Mesenchymal stem cell (in vitro differentiated cells and primary cell): ENCODE results near the gene PALMD.
A peak's percentile ranks its signal among the peaks of the same experiment; 100 is the strongest.

ENCODE experiments used
- DNase-seq: peaks from one replicate; pipeline ENCODE4 v3.0.0-alpha.2; 2013
- H2AFZ ChIP-seq: one replicate; pipeline ENCODE4 v1.6.1; 2013; ENCODE audit warnings: low read depth, mild to moderate bottlenecking, control low read depth, inconsistent platforms, low read length, moderate library complexity
- H2AK5ac ChIP-seq: 2 replicates; pipeline ENCODE4 v1.6.1; 2013; ENCODE audit warnings: low read length, moderate library complexity, mild to moderate bottlenecking, inconsistent platforms; ENCODE audit not compliant: severe bottlenecking
- H2BK120ac ChIP-seq: one replicate; pipeline ENCODE4 v1.6.1; 2013; ENCODE audit warnings: low read depth, mild to moderate bottlenecking, inconsistent platforms, low read length, moderate library complexity
- H2BK12ac ChIP-seq, 2 experiments: one replicate each; pipeline ENCODE4 v1.6.1; 2013; ENCODE audit warnings: inconsistent platforms in 2 of 2, low read length in 2 of 2, mild to moderate bottlenecking in 2 of 2, moderate library complexity in 2 of 2, control low read depth in 1 of 2
- H2BK15ac ChIP-seq: one replicate; pipeline ENCODE4 v1.6.1; 2013; ENCODE audit warnings: mild to moderate bottlenecking, low read depth, inconsistent platforms; ENCODE audit not compliant: poor library complexity, severe bottlenecking
- H2BK5ac ChIP-seq: 2 replicates; pipeline ENCODE4 v1.6.1; 2013; ENCODE audit warnings: low read depth, mild to moderate bottlenecking, low read length, control low read depth, inconsistent platforms; ENCODE audit not compliant: poor library complexity, severe bottlenecking
- H3K14ac ChIP-seq, 2 experiments: one replicate each; pipeline ENCODE4 v1.6.1; 2013; ENCODE audit warnings: inconsistent platforms in 2 of 2, low read length in 2 of 2, control low read depth in 1 of 2, mild to moderate bottlenecking in 1 of 2, moderate library complexity in 1 of 2
- H3K18ac ChIP-seq, 2 experiments: one replicate each; pipeline ENCODE4 v1.6.1; 2013; ENCODE audit warnings: inconsistent platforms in 2 of 2, low read length in 2 of 2, control low read depth in 1 of 2, low read depth in 1 of 2, mild to moderate bottlenecking in 1 of 2
- H3K23ac ChIP-seq, 2 experiments: one replicate each; pipeline ENCODE4 v1.6.1; 2013; ENCODE audit warnings: inconsistent platforms in 2 of 2, low read length in 2 of 2, mild to moderate bottlenecking in 2 of 2, moderate library complexity in 2 of 2, control low read depth in 1 of 2
- H3K27ac ChIP-seq: 2 replicates; pipeline ENCODE4 v1.5.1; 2013; ENCODE audit warnings: mild to moderate bottlenecking, moderate library complexity, low read length, control low read depth, inconsistent platforms; ENCODE audit not compliant: poor library complexity, severe bottlenecking
- H3K27me3 ChIP-seq, 2 experiments: 2 replicates each; pipeline versions ENCODE4 v1.6.1 to v1.7.0; 2013; ENCODE audit warnings: low read length in 2 of 2, mild to moderate bottlenecking in 2 of 2, moderate library complexity in 2 of 2, control low read depth in 1 of 2, inconsistent platforms in 1 of 2; ENCODE audit not compliant: control insufficient read depth in 1 of 2, insufficient read depth in 1 of 2
- H3K36me3 ChIP-seq, 2 experiments: 2 replicates each; pipeline versions ENCODE4 v1.6.1 to v1.7.0; 2013; ENCODE audit warnings: low read length in 2 of 2, control low read depth in 1 of 2, inconsistent platforms in 1 of 2, low read depth in 1 of 2, mild to moderate bottlenecking in 1 of 2; ENCODE audit not compliant: insufficient read depth in 2 of 2, control insufficient read depth in 1 of 2
- H3K4ac ChIP-seq, 2 experiments: one replicate each; pipeline ENCODE4 v1.6.1; 2013; ENCODE audit warnings: inconsistent platforms in 2 of 2, low read length in 2 of 2, mild to moderate bottlenecking in 2 of 2, moderate library complexity in 2 of 2, control low read depth in 1 of 2, low read depth in 1 of 2
- H3K4me1 ChIP-seq: 2 replicates; pipeline ENCODE4 v1.6.1; 2013; ENCODE audit warnings: low read depth, low read length, control low read depth; ENCODE audit not compliant: control insufficient read depth, insufficient read depth
- H3K4me2 ChIP-seq: 2 replicates; pipeline ENCODE4 v1.6.1; 2013; ENCODE audit warnings: low read length, mild to moderate bottlenecking, inconsistent platforms; ENCODE audit not compliant: poor library complexity, severe bottlenecking
- H3K4me3 ChIP-seq, 2 experiments: 2 replicates each; pipeline versions ENCODE4 v1.5.1 to v1.7.0; 2013; ENCODE audit warnings: low read length in 2 of 2, mild to moderate bottlenecking in 2 of 2, control low read depth in 1 of 2, low read depth in 1 of 2; ENCODE audit not compliant: insufficient read depth in 1 of 2
- H3K79me1 ChIP-seq: replicated peaks from 2 replicates; pipeline ENCODE4 v1.6.1; 2013; ENCODE audit warnings: mild to moderate bottlenecking, control low read depth, low read length, inconsistent platforms; ENCODE audit not compliant: poor library complexity, severe bottlenecking
- H3K9ac ChIP-seq: 2 replicates; pipeline ENCODE4 v1.7.0; 2013; ENCODE audit warnings: mild to moderate bottlenecking, low read length, moderate library complexity
- H3K9me3 ChIP-seq: 2 replicates; pipeline ENCODE4 v1.7.0; 2013; ENCODE audit warnings: mild to moderate bottlenecking, low read length; ENCODE audit not compliant: control insufficient read depth
- H4K8ac ChIP-seq: one replicate; pipeline ENCODE4 v1.6.1; 2013; ENCODE audit warnings: inconsistent platforms, mild to moderate bottlenecking, low read length, moderate library complexity
- H4K91ac ChIP-seq: one replicate; pipeline ENCODE4 v1.6.1; 2013; ENCODE audit warnings: mild to moderate bottlenecking, low read length, inconsistent platforms
- WGBS: methylation state at CpG from one replicate; pipeline ENCODE4 v1.1.7; 2013; ENCODE audit warnings: mixed read lengths; 5-methylcytosine and 5-hydroxymethylcytosine counted together

The PALMD gene

GRCh38 chr1:99634971-99635624 lies 10.8 kb upstream of the PALMD start:
- H2BK120ac ChIP-seq = no peak overlapping the region
- H4K8ac ChIP-seq = no peak overlapping the region
- no peak overlapping the region for H3K27ac ChIP-seq
- peak; percentile 58 for DNase-seq
- H3K36me3 ChIP-seq = no peaks in the 10 kb centered on the region
- no peak overlapping the region for H3K14ac ChIP-seq
- 83% methylated on average over 1 of the region's 3 CpGs for WGBS
- H3K9me3 ChIP-seq = no peaks in the 10 kb centered on the region
- no peak overlapping the region for H2AFZ ChIP-seq
- H4K91ac ChIP-seq = no peak overlapping the region
- no peak overlapping the region for H2BK5ac ChIP-seq
- H3K27me3 ChIP-seq = no peaks in the 10 kb centered on the region
- no peak overlapping the region for H3K18ac ChIP-seq
- H3K4me3 ChIP-seq = no peak overlapping the region
- no peak overlapping the region for H2AK5ac ChIP-seq
- H3K4me2 ChIP-seq = no peak overlapping the region
- no peak overlapping the region for H2BK12ac ChIP-seq
- H3K4me1 ChIP-seq = no peaks in the 10 kb centered on the region
- H3K9ac ChIP-seq = no peak overlapping the region
- no peak overlapping the region for H3K23ac ChIP-seq
- H2BK15ac ChIP-seq = no peak overlapping the region
- no peaks in the 10 kb centered on the region for H3K79me1 ChIP-seq
- H3K4ac ChIP-seq = no peak overlapping the region

- H3K9ac ChIP-seq = no peak overlapping the region
- WGBS = 100% methylated on average over 1 of the region's 2 CpGs
Observed at GRCh38 chr1:99635664-99636063, 10.2 kb upstream of the PALMD start.

GRCh38 chr1:99636647-99637175 lies 9.2 kb upstream of the PALMD start:
- no peak for DNase-seq
- no peak overlapping the region for H2BK5ac ChIP-seq
- H4K91ac ChIP-seq = no peak overlapping the region
- no peaks in the 10 kb centered on the region for H3K9me3 ChIP-seq
- no peak overlapping the region for H3K4ac ChIP-seq
- no peak overlapping the region for H3K27ac ChIP-seq
- H3K14ac ChIP-seq = no peak overlapping the region
- H3K23ac ChIP-seq = no peak overlapping the region
- no CpG with 5 or more reads among the region's 2 CpGs for WGBS
- no peak overlapping the region for H2BK12ac ChIP-seq
- H3K4me3 ChIP-seq = no peak overlapping the region
- H2AFZ ChIP-seq = no peak overlapping the region
- no peak overlapping the region for H2BK15ac ChIP-seq
- H3K36me3 ChIP-seq = no peaks in the 10 kb centered on the region
- H3K27me3 ChIP-seq = no peaks in the 10 kb centered on the region
- no peak overlapping the region for H4K8ac ChIP-seq
- no peaks in the 10 kb centered on the region for H3K4me1 ChIP-seq
- H3K9ac ChIP-seq = no peak overlapping the region
- no peaks in the 10 kb centered on the region for H3K79me1 ChIP-seq
- no peak overlapping the region for H3K4me2 ChIP-seq
- H2BK120ac ChIP-seq = no peak overlapping the region
- H3K18ac ChIP-seq = no peak overlapping the region
- no peak overlapping the region for H2AK5ac ChIP-seq

More at GRCh38 chr1:99635664-99636063, 10.2 kb upstream of the PALMD start:
- Histone ChIP-seq H3K4me2 (no peak overlapping the region), H3K14ac (no peak overlapping the region), H2BK5ac (no peak overlapping the region), H3K36me3 (no peaks in the 10 kb centered on the region), H4K91ac (no peak overlapping the region), H3K4me3 (no peak overlapping the region), H3K9me3 (no peaks in the 10 kb centered on the region), H3K4ac (no peak overlapping the region), H2BK15ac (no peak overlapping the region), H2AFZ (no peak overlapping the region), H2BK12ac (no peak overlapping the region), H3K27me3 (no peaks in the 10 kb centered on the region), H3K4me1 (no peaks in the 10 kb centered on the region), H4K8ac (no peak overlapping the region), H2AK5ac (no peak overlapping the region), H3K18ac (no peak overlapping the region), H3K23ac (no peak overlapping the region), H2BK120ac (no peak overlapping the region), H3K79me1 (no peaks in the 10 kb centered on the region), H3K27ac (no peak overlapping the region)
- no peak for DNase-seq

GRCh38 chr1:99638853-99639252 lies 7.1 kb upstream of the PALMD start:
- Histone ChIP-seq H3K9ac (no peak overlapping the region), H3K79me1 (no peaks in the 10 kb centered on the region), H3K9me3 (no peaks in the 10 kb centered on the region), H2AFZ (no peak overlapping the region), H3K27me3 (no peaks in the 10 kb centered on the region), H2BK5ac (no peak overlapping the region), H3K4me1 (no peaks in the 10 kb centered on the region), H3K4me3 (no peak overlapping the region), H2AK5ac (no peak overlapping the region), H3K14ac (no peak overlapping the region), H3K4ac (no peak overlapping the region), H4K91ac (no peak overlapping the region), H2BK120ac (no peak overlapping the region), H2BK12ac (no peak overlapping the region), H4K8ac (no peak overlapping the region), H3K4me2 (no peak overlapping the region), H3K27ac (no peak overlapping the region), H3K36me3 (no peaks in the 10 kb centered on the region), H3K18ac (no peak overlapping the region), H3K23ac (no peak overlapping the region), H2BK15ac (no peak overlapping the region)
- 97% methylated on average over 3 of the region's 3 CpGs for WGBS
- DNase-seq = no peak
